HG02678 (cell line): Measurements from ENCODE around the gene PGRMC1.
"Not testable (repeated sequence)": the region's sequence is repeated elsewhere in the genome, so short reads cannot be mapped to it uniquely, and the experiment has no call there.

ENCODE experiments used
- ATAC-seq: cut with Tn5 transposase; IDR thresholded peaks from one replicate; pipeline ENCODE4 v1.9.1; 2021; ENCODE audit warnings: mild to moderate bottlenecking, moderate library complexity; ENCODE audit not compliant: unreplicated experiment

Gene PGRMC1

DNA sequence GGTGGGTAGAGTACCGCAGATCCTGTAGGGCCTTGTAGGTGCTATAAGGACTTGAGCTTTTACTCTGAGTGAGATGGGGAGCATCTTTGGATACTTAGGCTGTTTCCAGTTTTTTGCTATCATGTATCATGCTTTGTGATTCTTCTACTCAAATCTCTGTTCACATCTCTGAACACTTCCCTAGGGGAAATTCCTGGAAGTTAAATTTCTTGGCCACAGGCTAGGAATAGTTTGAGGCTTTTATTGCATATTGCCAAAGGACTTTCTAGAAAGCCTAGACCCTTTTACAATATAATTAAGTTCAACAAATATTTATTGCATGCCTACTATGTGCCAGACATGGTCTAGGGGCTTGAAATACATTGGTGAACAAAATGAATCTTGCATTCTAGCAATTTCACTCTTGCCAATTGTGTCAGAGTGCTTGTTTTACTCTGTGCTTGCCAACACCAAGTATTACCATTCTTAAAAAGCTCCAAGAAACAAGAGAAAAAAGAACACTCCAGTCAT is 4.1 kb upstream of the PGRMC1 start:
- ATAC-seq = no peak

- ATAC-seq = no peak
Observed at GRCh38 chrX:119235051-119235511, 1.0 kb upstream of the PGRMC1 start.

DNA sequence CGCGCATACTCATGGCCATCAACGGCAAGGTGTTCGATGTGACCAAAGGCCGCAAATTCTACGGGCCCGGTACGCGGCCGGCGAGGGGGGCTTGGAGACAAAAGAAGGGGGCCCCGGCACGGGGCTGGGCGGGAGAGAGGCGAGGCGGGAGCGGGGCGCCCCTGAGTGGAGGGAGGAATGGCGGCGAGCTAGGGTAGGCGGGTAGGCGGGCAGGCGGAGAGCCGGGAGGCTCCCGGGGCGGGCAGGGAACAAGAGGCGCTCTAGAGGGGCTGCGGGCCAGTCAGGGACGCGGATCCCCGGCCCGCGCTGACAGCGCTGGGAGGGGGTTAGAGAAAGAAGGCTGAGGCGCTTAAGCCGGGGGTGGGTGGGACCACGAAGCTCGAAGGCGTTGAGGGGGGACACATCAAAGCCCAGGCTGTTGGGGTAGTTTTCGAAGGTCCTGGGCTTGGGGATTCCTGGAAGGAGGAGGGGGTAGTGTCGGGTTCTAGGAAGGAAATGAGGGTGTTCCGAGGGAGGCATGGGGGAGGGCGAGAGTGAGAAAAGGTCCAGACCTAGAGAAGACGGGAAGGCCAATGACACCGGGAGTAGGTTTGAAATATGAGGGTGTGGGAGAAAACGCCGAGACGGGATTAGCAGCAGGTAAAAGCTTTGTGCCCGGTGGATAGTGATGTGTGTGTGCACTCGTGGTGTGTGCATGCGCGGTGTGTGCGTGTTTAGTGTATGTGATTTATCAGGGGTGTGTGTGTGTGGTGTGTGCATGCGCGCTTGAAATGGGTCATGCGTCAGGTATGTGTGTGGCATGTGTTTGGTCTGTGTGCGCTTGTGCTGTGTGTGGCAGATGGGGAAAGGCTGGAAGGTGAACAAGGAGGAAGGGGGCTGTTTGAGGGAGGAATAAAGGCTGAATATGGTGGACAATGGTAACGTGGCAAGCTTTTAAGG is 807 bp downstream of the PGRMC1 start:
- ATAC-seq = peak; percentile 19

DNA sequence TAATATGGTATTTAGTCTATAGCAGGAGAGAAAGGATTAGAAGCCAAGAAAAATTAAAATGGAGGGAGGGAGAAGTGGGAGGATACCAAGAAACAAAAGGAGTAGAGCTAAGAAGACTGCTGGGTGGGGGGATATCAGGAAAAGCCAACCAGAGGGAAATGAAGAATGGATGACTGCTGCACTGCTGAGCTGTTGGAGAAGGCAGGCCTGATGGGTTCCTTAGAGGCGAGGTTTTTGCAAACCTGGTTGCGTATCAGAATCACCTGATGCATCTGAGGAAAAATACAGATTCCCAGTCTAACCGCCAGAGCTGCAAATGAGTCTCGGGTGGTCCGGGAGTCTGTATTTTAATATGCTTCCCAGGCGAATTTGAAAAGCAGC is 1.5 kb downstream of the PGRMC1 start:
- no peak for ATAC-seq

DNA sequence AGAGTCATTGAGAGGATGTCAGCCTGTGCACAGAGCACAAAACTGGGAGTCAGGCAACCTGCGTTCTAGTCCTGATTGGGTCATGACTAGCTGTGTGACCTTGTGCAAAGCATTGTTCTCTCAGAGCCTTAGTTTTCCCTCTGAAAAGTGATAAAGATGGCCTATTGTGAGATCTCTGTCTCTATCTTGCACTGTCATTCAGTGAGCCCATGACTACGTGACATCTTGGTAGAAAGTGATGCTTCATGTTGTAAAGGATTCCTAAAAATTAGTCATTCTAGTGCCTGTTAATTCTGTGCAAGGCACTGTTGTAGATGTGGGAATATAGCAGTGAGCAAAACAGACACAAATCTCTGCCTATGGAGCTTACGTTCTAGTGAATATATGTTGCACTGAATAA is 2.5 kb downstream of the PGRMC1 start:
- ATAC-seq = no peak

DNA sequence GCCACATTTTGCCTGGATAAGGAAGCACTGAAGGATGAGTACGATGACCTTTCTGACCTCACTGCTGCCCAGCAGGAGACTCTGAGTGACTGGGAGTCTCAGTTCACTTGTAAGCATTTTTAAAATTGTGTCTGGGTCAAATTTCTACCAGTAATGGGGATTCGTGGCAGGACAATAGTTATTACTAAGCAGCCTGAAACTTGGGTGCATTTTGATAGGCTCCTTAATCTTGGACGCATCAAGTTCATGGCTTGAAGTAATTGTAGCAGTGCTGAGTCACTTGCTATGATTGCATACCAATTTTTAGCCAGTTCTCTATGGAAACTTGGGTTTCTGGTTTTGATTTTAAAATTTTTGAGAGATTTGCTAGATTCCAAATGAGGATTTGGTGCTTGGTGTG is 4.3 kb downstream of the PGRMC1 start:
- no peak for ATAC-seq

- ATAC-seq = no peak
Observed at GRCh38 chrX:119247702-119248101, 11.6 kb downstream of the PGRMC1 start.

GRCh38 chrX:119249891-119250290 is 13.8 kb downstream of the PGRMC1 start:
- ATAC-seq = no peak

- ATAC-seq = no peak
Observed at GRCh38 chrX:119251386-119251785, 15.3 kb downstream of the PGRMC1 start.

DNA sequence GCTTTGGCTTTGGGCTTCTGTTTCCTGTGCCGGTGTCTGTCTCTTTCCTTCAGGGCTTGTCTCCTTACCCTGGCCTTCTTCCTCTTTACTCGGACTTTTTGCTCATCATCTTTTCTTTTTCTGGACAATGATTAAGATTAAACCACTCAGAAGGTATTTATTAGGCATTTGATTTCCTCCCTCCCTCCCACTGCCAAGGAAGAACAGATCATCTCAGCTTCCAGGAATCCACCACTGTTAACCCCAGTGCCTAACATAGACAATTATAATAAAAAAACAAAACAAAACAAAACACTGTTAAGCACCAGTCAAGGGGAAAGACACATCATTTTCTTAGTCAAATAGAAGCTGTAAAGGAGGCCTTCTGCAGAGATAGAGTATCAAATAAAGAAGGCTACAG is 16.6 kb downstream of the PGRMC1 start:
- ATAC-seq = no peak

- no peak for ATAC-seq
Observed at GRCh38 chrX:119266364-119266995, 30.4 kb downstream of the PGRMC1 start.

GRCh38 chrX:119267115-119267514 is 31.0 kb downstream of the PGRMC1 start:
- ATAC-seq = not testable (repeated sequence)

DNA sequence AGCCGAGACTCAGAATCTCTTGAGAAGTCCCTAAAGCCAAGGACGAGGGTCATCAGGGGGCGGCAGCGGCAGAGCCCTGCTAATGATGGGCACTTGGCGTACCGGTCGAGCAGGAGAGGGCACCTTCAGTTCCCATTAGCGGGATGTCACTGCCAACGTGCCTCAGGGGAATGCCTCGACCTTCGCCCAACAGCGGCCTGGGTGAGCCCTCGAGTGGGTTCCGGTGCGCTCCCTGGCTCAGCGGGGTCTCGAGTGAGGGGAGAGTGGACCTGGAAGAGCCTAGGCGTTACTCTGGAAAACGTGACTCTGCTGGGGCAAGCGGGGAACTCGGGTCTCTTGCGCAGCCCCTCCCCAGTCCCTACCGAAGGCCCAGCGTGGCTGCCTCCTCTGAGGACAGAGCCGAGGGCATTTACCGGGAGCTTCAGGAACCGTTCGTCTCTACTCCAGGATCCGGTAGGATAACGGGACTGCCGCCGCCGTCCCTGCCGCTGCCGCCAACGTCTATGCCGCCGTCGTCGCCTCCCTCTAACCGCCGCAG is 36.9 kb downstream of the PGRMC1 start:
- ATAC-seq = no peak

GRCh38 chrX:119273420-119274192 is 37.5 kb downstream of the PGRMC1 start:
- no peak for ATAC-seq

DNA sequence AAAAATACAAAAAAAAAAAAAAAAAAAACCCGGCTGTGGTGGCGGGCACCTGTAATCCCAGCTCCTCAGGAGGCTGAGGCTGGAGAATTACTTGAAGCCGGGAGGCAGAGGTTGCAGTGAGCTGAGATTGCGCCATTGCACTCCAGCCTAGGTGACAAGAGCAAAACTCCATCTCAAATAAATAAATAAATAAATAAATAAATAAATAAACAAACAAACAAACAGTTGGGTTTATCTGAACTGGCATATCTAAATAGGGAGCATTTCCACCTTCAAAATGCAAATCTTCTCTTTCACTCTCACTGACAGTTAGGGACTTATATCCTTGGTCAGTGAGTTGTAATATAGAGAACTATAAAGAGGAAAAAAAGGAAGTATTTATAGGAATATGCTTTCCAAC is 46.3 kb downstream of the PGRMC1 start:
- not testable (repeated sequence) for ATAC-seq

DNA sequence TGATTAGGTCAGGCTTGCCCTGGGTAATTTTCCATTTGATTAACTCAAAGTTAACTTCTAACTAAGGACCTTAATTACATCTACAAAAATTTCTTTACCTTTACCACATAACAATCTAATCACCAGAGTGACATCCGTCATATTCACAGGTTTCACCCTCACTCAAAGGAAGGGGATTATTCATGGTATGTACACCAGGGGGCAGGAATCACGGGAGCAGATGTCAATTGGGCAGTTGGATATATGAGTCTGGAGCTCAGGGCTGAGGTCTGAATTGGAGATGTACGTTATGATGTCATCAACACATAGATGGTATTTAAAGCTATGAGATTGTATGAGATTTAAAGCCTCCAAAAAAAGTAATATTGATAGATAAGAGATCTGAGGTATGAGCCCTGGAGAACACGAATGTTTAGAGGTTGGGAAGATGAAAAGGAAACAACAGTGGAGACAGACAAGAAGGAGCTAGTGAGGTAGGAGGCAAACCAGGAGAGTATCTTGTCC is 52.9 kb downstream of the PGRMC1 start:
- ATAC-seq = no peak

- no peak for ATAC-seq
Observed at GRCh38 chrX:119290476-119290875, 54.4 kb downstream of the PGRMC1 start.

GRCh38 chrX:119291246-119291645 is 55.2 kb downstream of the PGRMC1 start:
- not testable (repeated sequence) for ATAC-seq

DNA sequence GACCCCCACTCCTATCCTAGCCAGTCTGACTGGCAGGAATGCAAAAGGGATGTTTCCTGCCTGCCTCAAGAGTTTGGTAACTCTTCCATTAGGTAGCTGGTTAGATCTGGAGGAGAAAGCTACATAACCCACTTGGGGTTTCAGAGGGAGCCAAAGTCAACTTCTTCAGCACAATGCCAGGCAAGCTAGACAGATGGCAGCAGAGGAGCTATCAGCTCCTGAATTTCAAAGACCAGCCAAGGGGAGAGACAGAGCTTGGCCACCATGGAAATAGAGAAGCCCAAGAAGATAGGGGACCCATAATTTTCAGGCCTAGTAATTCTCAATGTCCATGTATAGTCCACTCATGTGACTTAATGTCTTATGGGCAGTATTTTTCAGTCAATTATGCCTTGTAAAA is 56.4 kb downstream of the PGRMC1 start:
- ATAC-seq = no peak
